Retinal pigment epithelial cell (primary cell): ENCODE results near the gene EFNA5.

ENCODE experiments used
- DNase-seq: peaks from one replicate; pipeline ENCODE4 v3.0.0-alpha.2; 2010; ENCODE audit warnings: low read depth
- H3K4me3 ChIP-seq: 2 replicates; pipeline ENCODE4 v1.5.1; 2011; ENCODE audit warnings: mild to moderate bottlenecking, low read length, control low read depth, moderate library complexity
- TF ChIP-seq, protein P1 (sequence below): conservative IDR thresholded peaks from 2 replicates; pipeline ENCODE4 v1.5.1; 2011; ENCODE audit warnings: low read depth, low read length, control low read depth, inconsistent platforms

EFNA5 gene

DNA sequence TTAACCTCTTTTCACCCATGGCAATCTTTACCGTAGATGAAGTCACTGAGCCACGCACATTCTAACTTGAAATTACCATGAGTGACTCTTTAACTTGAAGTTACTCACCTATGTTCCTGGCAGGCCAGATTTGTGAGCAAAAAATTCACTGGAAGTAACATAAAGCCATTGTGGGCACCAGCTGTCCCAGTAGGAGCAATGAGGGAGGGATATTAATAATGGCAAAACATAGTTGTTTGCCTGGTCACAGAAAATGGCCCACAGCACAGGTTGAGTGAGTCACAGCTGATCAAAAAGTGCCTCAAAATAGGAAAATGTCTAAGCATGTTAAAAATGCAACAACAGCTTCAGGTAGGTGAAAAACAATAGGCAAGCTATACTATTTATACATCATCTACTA is 146.6 kb downstream of the EFNA5 start:
- no peak for DNase-seq
- H3K4me3 ChIP-seq, result no peak overlapping the region
- TF ChIP-seq, protein P1, sequence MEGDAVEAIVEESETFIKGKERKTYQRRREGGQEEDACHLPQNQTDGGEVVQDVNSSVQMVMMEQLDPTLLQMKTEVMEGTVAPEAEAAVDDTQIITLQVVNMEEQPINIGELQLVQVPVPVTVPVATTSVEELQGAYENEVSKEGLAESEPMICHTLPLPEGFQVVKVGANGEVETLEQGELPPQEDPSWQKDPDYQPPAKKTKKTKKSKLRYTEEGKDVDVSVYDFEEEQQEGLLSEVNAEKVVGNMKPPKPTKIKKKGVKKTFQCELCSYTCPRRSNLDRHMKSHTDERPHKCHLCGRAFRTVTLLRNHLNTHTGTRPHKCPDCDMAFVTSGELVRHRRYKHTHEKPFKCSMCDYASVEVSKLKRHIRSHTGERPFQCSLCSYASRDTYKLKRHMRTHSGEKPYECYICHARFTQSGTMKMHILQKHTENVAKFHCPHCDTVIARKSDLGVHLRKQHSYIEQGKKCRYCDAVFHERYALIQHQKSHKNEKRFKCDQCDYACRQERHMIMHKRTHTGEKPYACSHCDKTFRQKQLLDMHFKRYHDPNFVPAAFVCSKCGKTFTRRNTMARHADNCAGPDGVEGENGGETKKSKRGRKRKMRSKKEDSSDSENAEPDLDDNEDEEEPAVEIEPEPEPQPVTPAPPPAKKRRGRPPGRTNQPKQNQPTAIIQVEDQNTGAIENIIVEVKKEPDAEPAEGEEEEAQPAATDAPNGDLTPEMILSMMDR, result no peak

DNA sequence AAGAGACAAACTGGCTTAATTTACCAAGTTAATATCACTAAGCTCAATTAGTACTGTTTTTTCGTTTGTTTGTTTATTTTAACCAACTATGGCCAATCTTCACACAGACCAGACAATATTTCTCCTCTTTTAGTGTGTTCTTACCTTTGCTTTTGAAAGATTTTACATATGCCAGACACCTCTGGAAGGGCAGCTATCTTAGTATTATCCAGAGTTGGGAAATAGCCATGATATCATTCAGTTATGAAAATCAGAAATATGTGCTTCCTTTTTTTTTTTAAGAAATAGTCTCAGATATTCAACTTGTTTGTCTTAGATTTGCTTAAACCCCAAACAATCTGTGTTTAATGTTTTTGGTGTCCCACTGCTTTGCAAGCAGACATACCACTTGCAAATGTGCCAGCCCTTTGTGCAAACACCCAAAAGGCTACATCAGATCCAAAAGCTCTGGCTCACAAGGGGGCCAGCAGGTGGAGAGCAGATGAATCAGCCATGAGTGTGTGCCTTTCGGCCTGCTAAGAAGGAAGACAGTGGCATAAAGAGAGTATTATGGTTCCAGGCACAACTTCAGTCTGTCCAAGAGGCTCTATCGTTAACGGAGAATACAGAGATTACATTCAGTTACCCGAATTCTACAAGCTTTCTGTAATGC is 147.6 kb downstream of the EFNA5 start:
- H3K4me3 ChIP-seq, result no peak overlapping the region
- TF ChIP-seq, protein P1, result no peak
- no peak for DNase-seq

DNA sequence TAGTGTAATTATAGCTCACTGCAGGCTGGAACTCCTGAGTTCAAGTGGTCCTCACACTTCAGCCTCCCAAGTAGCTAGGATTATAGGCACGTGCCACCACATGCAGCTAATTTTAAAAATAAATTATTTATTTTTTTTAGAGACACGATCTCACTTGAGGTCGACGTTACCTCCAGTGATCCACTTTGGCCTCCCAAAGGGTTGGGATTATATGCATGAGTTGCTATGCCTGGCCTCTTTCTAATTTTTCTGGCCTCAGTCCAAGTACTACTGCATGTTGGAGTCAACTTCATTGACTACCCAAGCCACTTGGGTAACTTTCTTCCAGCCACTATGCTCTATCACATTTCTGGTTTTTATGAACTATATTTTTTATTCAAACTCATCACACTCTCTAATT is 148.3 kb downstream of the EFNA5 start:
- H3K4me3 ChIP-seq, result no peak overlapping the region
- TF ChIP-seq, protein P1, result no peak
- DNase-seq, result no peak

DNA sequence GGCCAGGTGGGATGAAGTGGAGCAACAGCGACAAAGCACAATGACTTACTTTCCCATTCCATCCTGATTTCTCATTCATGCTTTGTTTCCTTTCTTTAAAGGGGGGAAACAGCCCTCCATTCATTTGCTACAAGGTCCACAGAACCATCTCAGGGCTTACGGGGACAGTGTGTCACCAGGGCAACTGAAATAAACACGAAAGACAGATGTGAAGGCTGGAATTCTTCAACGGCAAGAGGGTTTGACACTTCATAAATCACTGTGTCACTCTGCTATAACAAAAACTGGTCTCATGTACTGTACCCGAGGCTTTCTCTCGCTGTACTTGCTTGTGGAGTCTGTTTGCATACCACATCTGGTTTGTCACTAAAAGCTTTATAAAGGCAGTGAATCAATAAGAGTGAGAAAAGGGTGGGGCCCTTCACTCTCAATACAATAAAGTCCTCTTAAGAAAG is 150.8 kb downstream of the EFNA5 start:
- DNase-seq, result no peak
- TF ChIP-seq, protein P1, result no peak
- no peak overlapping the region for H3K4me3 ChIP-seq

DNA sequence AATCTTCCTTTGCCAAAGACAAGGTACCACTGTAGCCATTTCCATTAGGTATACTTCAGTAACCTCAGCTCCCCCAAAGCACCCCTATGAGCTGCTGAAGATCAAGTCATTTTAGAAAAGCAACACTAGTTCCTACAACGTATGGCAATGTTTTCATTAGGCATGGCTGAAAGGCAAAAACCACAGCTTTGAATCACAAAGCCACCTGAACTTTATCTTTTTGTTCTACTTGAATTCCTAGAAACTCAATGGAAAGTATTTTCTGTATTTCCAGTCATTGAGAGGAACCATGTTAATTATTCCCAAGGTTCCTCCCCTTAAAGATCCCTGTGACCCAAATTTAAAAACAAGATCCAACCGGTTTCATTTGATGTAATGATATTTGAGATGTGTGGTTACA is 152.1 kb downstream of the EFNA5 start:
- no peak overlapping the region for H3K4me3 ChIP-seq
- DNase-seq, result no peak
- TF ChIP-seq, protein P1, result no peak

DNA sequence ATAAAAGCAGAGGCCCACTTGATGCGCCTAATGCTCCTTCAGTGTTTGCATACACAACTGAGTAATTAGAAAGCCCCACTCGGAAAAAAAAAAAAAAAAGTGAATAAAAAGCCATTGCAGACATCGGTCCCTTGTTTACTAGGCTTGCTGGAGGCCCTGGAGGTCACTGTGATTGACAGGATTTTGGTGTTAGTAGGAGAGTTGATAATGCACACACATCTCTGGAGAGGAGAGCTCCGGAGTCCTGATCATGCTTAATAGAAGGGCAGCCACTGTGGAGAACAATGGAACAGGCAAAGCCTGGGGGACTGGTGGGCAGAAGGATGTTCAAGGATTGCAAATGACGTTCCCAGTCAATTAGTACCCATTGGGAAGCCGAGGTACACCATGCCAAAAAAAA is 152.5 kb downstream of the EFNA5 start:
- no peak for DNase-seq
- TF ChIP-seq, protein P1, result no peak
- no peak overlapping the region for H3K4me3 ChIP-seq
